Pancreas (tissue), 10 donors: ENCODE results near the gene TMCC2. TPM values are rescaled to one million over a fixed set of nuclear protein-coding genes. Genes with fewer than 3 reads are reported as not detected.
"Not testable (repeated sequence)": the region's sequence is repeated elsewhere in the genome, so short reads cannot be mapped to it uniquely, and the experiment has no call there.

Experiments
- ATAC-seq, 4 donors: fragments of 200-7000 bp; cut with Tn5 transposase; one replicate each; pipeline versions ENCODE4 v1.8.0 to v1.9.1; 2020; ENCODE audit warnings: mild to moderate bottlenecking in 4 of 4, moderate library complexity in 4 of 4
- DNase-seq, 6 donors: peaks; one replicate each; pipeline ENCODE4 v3.0.0-alpha.2; 2020
- FAIRE-seq: peaks from 2 replicates; lab custom pipeline; 2012; peaks lifted over from hg19 to GRCh38; lab: Jason Lieb, UNC
- H3K27ac ChIP-seq, 4 donors: fragments of 200-600 bp; sonication (generic); 1 replicate in 3 of 4; 2 replicates in 1 of 4; pipeline versions ENCODE4 v1.5.0 to v1.8.0; 2020
- H3K27me3 ChIP-seq, 4 donors: fragments of 200-600 bp; one replicate each; pipeline ENCODE4 v1.8.0; 2021
- H3K36me3 ChIP-seq, 3 donors: fragments of 200-600 bp; sonication (generic) in 1 of 3; one replicate each; pipeline versions ENCODE4 v1.5.0 to v1.8.0; 2020 to 2021
- H3K4me1 ChIP-seq, 3 donors: fragments of 200-600 bp; one replicate each; pipeline ENCODE4 v1.8.0; 2021
- H3K4me3 ChIP-seq, 4 donors: fragments of 200-600 bp; sonication (generic) in 2 of 4; one replicate each; pipeline versions ENCODE4 v1.5.0 to v1.8.0; 2020 to 2021
- H3K9me3 ChIP-seq, 4 donors: fragments of 200-600 bp; one replicate each; pipeline ENCODE4 v1.8.0; 2021
- WGBS, 2 donors: extraction: QIAGEN DNeasy Blood & Tissue Kit; methylation state at CpG; one replicate each; pipeline ENCODE4 v1.1.7; 2013; 5-methylcytosine and 5-hydroxymethylcytosine counted together
- intact Hi-C, 3 donors: fragments of 100-400 bp; cut with DNase I; formaldehyde crosslinking; loops; one replicate each; pipeline versions ENCODE4 v1.11.1 to v1.14.2; 2022
- polyA plus RNA-seq, 2 donors: library from polyadenylated mRNA; stranded (reverse); fragments of 200-250 nt; gene quantifications; one replicate each; pipeline ENCODE4 v1.2.3, GENCODE V29; 2013
- total RNA-seq, 6 donors: library from RNA; stranded (reverse); fragmentation: NEBNext Ultra II Directional in 4 of 6; extraction: Animal tissue kit (Norgen Biotek cat#: 25700) in 4 of 6; gene quantifications; one replicate each; pipeline versions ENCODE4 v1.2.1 to v1.2.4, GENCODE V29; 2021 to 2023
- TF ChIP-seq, protein P1 (sequence below), 4 donors: fragments of 200-600 bp; sonication (generic) in 3 of 4; IDR thresholded peaks; one replicate each; pipeline versions ENCODE4 v1.5.0 to v1.8.0; 2021; ENCODE audit warnings: antibody characterized with exemption in 4 of 4
- donor health status: healthy with polysubstance abuse.
- donor health status: DM: no; HTN: no; CAD: no; lungs with moderate emphysema.
- donor health status: DM: no; HTN: no; CAD: no.
- donor health status: control.
- donor health status: control.
- donor health status: Bipolar disorder and iron deficiency.
- donor health status: DM: yes; HTN: yes; CAD: no.
- donor health status: DM: no; HTN: no; CAD: no.
- donor health status: DM: no; HTN: no; CAD: no.
- donor health status: DM: yes; HTN: yes; CAD: no.

Gene TMCC2
- total and polyA plus RNA-seq, 8 donors = 0.55 to 4.3 (median 1.2) TPM

DNA sequence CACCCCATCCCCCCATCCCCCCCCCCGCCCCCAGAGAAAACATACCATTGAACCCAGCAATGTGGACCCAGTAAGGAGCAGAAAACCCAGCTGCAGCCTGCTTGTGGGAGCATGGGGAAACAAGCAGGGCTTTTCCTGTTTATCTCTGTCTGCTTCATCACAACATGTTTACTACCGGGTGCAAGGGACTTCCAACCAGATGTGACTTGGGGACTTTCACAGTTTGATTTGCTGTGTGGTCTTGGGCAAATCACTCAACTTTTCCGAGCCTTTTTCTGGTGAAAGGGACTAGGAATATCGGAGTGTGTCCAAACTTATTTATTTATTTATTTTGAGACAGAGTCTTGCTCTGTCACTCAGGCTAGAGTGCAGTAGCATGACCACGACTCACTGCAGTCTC lies 3.2 kb downstream of the TMCC2 start:
- Histone ChIP-seq H3K4me1 (peaks cover 0 to 10% (median 3%) of the 10 kb centered on the region in 3 donors), H3K4me3 (no peak overlapping the region), H3K27me3 (no peaks in the 10 kb centered on the region), H3K9me3 (no peaks in the 10 kb centered on the region), H3K27ac (no peak overlapping the region), H3K36me3 (no peaks in the 10 kb centered on the region)
- whole genome bisulfite sequencing, 2 donors = 74 to 88% methylated on average over 5 of the region's 5 CpGs
- intact Hi-C loops = no loop called here
- FAIRE-seq (no peak), DNase-seq (no peak), ATAC-seq (no peak)
- TF ChIP-seq, protein P1, sequence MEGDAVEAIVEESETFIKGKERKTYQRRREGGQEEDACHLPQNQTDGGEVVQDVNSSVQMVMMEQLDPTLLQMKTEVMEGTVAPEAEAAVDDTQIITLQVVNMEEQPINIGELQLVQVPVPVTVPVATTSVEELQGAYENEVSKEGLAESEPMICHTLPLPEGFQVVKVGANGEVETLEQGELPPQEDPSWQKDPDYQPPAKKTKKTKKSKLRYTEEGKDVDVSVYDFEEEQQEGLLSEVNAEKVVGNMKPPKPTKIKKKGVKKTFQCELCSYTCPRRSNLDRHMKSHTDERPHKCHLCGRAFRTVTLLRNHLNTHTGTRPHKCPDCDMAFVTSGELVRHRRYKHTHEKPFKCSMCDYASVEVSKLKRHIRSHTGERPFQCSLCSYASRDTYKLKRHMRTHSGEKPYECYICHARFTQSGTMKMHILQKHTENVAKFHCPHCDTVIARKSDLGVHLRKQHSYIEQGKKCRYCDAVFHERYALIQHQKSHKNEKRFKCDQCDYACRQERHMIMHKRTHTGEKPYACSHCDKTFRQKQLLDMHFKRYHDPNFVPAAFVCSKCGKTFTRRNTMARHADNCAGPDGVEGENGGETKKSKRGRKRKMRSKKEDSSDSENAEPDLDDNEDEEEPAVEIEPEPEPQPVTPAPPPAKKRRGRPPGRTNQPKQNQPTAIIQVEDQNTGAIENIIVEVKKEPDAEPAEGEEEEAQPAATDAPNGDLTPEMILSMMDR (IDR thresholded peaks at IDR 0.05) = no peak

DNA sequence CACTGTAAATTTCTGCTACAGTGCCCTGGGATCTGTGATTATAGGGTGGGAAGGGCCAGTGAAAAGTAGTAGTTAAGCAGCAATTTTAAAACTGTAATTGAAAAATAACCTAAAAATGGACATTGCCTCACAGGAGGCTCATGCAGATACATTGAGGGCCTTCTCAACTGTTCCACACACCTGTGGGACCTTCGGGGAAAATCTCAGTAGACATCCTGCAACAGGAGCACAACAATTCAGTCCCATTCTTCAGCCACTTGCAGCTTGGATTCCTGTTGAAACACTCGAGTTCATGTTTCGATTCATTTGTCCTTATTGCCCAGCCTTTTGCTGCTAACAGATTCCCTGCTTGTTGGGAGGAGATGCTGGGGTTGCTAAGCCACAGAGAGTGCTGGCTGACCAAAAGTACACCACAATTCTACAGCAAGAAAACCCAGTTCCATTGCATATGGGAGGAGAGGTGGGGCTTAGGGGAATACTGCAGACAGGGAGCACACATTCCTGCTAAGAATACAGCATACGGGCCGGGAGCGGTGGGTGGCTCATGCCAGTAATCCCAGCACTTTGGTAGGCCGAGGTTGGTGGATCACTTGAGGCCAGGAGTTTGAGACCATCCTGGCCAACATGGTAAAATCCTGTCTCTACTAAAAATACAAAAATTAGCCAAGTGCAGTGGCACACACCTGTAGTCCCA lies 4.5 kb downstream of the TMCC2 start:
- 85 to 89% methylated on average over 7 of the region's 7 CpGs for WGBS, 2 donors
- ATAC-seq (no peak), FAIRE-seq (no peak)

DNA sequence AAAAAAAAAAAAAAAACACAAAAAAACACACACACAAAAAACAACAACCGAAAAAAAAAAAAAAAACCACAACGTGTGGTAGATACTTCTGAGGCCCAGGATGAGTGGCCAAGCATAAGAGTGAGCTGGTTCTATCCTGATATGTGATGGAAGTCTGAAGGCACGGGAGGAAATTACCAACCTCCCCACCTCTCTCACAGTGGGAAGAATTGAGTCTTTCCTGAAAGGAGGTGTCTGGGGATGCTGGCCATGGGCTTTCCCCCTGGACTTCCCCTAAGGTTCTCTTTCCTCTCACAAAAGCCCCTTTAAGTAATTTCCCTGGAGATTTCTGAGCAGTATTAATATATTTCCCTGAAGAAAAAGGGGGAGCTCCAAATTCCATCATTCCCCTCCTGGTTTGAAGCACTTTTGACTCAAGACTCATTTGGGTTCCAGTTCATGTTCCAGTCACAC lies 5.2 kb downstream of the TMCC2 start:
- no peak for ATAC-seq
- Histone ChIP-seq H3K27ac (no peak overlapping the region), H3K4me1 (peaks cover 0 to 8% (median 3%) of the 10 kb centered on the region in 3 donors), H3K9me3 (no peaks in the 10 kb centered on the region), H3K36me3 (no peaks in the 10 kb centered on the region), H3K27me3 (no peaks in the 10 kb centered on the region), H3K4me3 (no peak overlapping the region)
- TF ChIP-seq, protein P1 (IDR thresholded peaks at IDR 0.05) = no peak
- DNase-seq = no peak
- intact Hi-C loops = no loop called here
- 74 to 96% methylated on average over 3 of the region's 3 CpGs for WGBS, 2 donors
- no peak for FAIRE-seq

More for the DNA sequence above, 4.5 kb downstream of the TMCC2 start:
- H3K4me3 ChIP-seq = no peak overlapping the region
- H3K9me3 ChIP-seq = no peaks in the 10 kb centered on the region
- H3K36me3 ChIP-seq = no peaks in the 10 kb centered on the region
- DNase-seq = no peak
- H3K27me3 ChIP-seq = no peaks in the 10 kb centered on the region
- H3K4me1 ChIP-seq = peaks cover 0 to 9% (median 3%) of the 10 kb centered on the region in 3 donors
- intact Hi-C loops = no loop called here
- no peak overlapping the region for H3K27ac ChIP-seq
- TF ChIP-seq, protein P1 (IDR thresholded peaks at IDR 0.05) = no peak

DNA sequence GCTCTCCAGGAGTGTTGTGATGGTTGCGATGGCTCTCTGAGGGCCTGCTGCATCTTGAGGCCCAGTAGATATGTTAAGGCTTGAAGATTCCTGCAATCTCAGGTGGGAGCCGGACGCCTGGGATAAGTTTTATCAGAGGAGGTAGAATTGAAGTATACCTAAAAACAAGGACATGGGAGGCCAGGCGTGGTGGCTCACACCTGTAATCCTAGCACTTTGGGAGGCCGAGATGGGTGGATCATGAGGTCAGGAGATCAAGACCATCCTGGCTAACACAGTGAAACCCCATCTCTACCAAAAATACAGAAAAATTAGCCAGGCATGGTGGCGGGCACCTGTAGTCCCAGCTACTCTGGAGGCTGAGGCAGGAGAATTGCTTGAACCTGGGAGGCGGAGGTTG lies 6.2 kb downstream of the TMCC2 start:
- WGBS, 2 donors = 87 to 93% methylated on average over 7 of the region's 7 CpGs

DNA sequence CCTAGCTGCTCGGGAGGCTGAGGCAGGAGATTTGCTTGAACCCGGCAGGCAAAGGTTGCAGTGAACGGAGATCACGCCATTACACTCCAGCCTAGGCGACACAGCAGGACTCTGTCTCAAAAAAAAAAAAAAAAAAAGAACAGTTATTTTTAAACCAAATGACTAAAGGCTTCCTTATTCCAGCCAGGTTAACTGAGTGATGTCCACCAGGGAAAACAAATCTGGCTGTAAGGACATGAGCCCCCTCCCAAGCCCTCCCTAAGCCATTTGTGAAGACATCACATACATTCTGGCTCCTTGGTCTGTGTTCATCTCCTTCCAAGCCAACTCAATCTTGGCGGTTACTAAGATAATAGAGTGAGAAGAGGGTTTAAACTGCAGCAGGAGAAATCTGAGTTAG lies 8.2 kb downstream of the TMCC2 start:
- WGBS, 2 donors = 88 to 91% methylated on average over 6 of the region's 6 CpGs
- H3K27ac ChIP-seq = no peak overlapping the region

More for the DNA sequence above, 6.2 kb downstream of the TMCC2 start:
- H3K36me3 ChIP-seq, H3K4me1 ChIP-seq, intact Hi-C loops, H3K9me3 ChIP-seq, DNase-seq, H3K27ac ChIP-seq, H3K4me3 ChIP-seq, FAIRE-seq, H3K27me3 ChIP-seq, ATAC-seq: not testable (repeated sequence)

More for the DNA sequence above, 8.2 kb downstream of the TMCC2 start:
- H3K4me1 ChIP-seq = no peaks in the 10 kb centered on the region
- no peaks in the 10 kb centered on the region for H3K9me3 ChIP-seq
- H3K36me3 ChIP-seq = no peaks in the 10 kb centered on the region
- FAIRE-seq (no peak), DNase-seq (no peak), ATAC-seq (no peak)
- no peaks in the 10 kb centered on the region for H3K27me3 ChIP-seq
- TF ChIP-seq, protein P1 (IDR thresholded peaks at IDR 0.05) = no peak
- H3K4me3 ChIP-seq = no peak overlapping the region
- intact Hi-C loops = no loop called here
